NB4 (cell line): ENCODE measurements around the gene FUBP3.

Source experiments
- MYC ChIP-seq: IDR thresholded peaks from 2 replicates; pipeline ENCODE4 v1.6.1; 2011; ENCODE audit warnings: low read depth, low read length
- POLR2A ChIP-seq: IDR thresholded peaks from 2 replicates; pipeline ENCODE4 v1.6.1; 2011; ENCODE audit warnings: mild to moderate bottlenecking; ENCODE audit not compliant: insufficient read length; ENCODE audit errors: extremely low read depth
- TF ChIP-seq, protein P1 (sequence below): IDR thresholded peaks from one replicate; pipeline ENCODE4 v1.5.1; 2012; ENCODE audit warnings: low read depth, low read length

GRCh38 chr9:130541533-130541932, 37.8 kb upstream of the FUBP3 start:
- TF ChIP-seq, protein P1, sequence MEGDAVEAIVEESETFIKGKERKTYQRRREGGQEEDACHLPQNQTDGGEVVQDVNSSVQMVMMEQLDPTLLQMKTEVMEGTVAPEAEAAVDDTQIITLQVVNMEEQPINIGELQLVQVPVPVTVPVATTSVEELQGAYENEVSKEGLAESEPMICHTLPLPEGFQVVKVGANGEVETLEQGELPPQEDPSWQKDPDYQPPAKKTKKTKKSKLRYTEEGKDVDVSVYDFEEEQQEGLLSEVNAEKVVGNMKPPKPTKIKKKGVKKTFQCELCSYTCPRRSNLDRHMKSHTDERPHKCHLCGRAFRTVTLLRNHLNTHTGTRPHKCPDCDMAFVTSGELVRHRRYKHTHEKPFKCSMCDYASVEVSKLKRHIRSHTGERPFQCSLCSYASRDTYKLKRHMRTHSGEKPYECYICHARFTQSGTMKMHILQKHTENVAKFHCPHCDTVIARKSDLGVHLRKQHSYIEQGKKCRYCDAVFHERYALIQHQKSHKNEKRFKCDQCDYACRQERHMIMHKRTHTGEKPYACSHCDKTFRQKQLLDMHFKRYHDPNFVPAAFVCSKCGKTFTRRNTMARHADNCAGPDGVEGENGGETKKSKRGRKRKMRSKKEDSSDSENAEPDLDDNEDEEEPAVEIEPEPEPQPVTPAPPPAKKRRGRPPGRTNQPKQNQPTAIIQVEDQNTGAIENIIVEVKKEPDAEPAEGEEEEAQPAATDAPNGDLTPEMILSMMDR, result no peak
- no peak for TF ChIP-seq POLR2A
- no peak for TF ChIP-seq MYC
